T-helper 1 cell (primary cell): ENCODE measurements around the gene CARD9.
A peak's percentile ranks its signal among the peaks of the same experiment; 100 is the strongest.

Source experiments
- DNase-seq, 5 donors: peaks; one replicate each; pipeline ENCODE4 v3.0.0-alpha.2; 2012 to 2020

CARD9 gene

GRCh38 chr9:136345281-136346156, 27.9 kb downstream of the CARD9 start:
- no peak for DNase-seq

DNA sequence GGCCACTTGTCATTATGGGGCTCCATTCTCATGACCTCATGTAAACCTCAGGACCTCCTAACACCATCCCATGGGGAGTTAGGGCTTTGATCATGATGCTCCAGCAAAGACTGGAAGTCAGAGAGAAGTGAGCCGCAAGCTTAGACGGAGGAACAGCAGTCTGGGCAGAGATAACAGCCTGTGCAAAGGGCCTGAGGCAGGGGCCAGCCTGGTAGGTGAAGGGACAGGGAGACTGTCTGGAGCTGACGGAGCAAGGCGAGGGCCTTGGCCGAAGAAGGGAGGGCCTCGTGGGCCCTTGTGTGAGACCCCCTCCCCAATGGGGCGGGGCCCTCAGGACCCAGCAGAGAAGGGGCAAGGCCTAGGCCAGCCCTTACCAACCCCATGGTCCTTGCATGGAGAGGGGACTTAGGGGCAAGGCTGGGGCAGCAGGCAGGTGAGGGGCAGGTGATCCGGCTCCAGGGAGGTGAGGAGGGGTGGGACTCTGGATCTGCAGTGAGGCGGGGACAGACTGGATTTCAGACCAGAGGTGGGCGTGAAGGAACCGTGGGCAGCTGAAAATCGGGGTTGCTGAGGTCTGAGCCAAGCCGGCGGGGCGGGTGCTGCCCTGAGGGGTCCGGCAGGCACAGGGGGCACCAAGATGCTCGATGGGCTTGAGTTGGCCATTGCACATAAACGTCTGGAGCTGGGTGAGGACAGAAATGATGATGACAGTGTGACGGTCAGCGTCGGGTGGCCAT, 28.8 kb downstream of the CARD9 start:
- DNase-seq, result no peak

DNA sequence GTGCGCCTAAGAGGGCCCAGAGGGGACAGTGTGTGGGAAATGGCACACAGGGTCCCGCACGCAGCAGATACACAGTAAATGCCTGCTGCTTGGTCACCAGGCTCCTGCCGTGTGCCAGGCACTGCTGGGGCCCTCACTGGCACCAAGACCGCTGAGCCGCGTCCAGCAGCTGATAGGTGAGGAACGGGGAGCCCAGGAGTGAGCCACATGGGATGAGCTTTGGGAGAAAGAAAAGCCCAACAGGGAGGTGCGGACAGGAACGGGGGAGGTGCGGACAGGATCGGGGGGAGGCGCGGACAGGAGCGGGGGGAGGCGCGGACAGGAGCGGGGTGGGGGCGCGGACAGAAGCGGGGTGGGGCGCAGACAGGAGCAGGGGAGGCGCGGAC, 29.6 kb downstream of the CARD9 start:
- no peak for DNase-seq

- DNase-seq, result no peak
Measured at GRCh38 chr9:136343121-136343883, 30.2 kb downstream of the CARD9 start.

GRCh38 chr9:136342181-136343120, 31.0 kb downstream of the CARD9 start:
- DNase-seq, result peak in 4 of 5 donors; percentile 31 to 42 (median 34)

DNA sequence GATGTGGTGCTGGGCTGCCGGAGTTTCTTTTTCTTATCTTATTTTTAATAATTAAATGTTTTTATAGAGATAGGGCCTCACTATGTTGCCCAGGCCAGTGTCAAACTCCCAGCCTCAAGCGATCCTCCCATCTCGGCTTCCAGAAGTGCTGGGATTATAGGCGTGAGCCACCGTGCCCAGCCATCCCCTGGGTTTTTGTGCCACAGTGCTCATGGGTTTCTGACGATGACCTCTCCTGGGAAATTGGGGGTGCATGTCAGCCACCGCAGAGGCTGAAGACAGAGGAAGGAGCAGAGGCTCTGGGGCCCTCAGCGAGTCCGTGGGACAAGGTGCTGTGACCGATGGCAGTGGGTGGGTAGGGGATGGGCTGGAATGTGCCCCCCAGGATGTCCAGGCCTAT, 31.7 kb downstream of the CARD9 start:
- DNase-seq, result no peak

DNA sequence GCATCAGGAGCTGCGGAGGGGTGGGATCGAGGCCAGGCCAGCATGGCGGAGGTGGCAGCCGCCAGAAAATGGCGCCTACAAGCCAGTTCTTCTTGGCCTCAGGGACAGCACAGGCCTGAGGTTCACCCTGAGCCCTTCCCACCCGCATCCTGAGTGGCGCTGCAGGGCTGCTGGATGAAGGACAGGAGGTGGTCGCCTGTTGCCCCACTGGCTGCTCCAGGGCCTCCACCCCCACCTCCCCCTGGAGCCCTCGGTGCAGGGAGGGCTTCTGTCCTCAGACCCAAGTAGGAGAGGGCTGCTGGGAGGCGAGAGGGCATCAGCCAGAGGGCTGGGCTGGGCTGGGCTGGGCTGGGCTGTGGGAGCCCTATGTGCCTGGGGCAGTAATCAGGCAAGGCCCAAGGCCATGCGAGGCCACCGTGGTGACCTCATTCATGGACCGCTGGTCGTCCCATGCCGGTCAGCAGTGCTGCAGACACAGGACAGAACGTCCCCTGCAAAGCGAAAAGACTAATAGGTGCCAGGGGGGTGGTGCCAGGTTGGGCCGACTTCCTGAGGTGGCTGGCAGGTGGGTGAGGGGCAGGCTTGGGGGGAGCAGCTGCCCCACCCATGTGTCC, 32.3 kb downstream of the CARD9 start:
- no peak for DNase-seq

DNA sequence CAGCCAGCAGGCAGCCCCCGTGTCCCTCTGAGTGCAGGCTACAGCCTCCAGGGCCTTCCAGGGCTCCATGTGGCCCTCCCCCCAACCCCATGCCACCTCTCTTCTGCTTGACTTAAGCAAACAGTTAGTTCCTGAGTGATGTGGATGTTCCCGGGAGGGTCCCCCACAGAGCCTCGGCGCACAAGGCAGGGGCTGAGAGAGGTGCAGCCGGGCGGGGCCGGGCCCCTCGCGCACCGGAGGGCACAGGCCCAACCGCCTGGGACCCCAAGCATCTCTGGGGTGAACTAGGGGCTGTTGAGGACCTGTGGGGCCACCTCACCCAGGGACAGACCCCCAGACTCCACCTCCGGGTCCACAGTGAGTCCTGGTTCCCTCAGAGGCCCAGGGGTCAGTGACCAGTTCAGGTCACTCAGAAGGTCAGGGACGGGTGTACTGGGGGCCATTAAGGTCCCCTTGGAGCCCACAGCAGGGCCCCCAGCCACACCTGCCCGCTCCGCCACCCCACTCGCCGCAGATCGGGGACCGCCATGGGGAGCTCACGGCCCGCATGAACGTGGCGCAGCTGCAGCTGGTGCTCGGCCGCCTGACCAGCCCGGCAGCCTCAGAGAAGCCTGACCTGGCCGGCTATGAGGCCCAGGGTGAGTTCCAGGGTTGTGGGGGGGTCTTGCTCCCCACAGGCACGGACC, 33.0 kb downstream of the CARD9 start:
- DNase-seq, result no peak

DNA sequence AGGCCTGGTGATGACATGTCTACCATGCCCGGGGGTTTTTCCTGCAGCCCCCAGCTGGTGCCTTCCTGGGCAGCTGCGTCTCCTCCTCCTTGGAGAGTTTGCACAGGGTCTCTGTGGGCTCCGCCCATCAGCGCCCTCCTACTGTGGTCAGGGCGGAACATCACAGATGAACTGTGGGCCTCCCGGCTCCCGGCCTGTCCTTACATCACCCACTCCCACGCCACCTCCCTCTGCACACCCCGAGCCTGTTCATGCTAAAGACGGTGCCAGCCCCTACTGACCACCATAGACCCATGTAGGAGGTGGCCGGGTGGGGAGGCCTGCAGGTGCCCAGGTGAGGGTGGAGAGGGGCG, 33.5 kb downstream of the CARD9 start:
- DNase-seq, result no peak

DNA sequence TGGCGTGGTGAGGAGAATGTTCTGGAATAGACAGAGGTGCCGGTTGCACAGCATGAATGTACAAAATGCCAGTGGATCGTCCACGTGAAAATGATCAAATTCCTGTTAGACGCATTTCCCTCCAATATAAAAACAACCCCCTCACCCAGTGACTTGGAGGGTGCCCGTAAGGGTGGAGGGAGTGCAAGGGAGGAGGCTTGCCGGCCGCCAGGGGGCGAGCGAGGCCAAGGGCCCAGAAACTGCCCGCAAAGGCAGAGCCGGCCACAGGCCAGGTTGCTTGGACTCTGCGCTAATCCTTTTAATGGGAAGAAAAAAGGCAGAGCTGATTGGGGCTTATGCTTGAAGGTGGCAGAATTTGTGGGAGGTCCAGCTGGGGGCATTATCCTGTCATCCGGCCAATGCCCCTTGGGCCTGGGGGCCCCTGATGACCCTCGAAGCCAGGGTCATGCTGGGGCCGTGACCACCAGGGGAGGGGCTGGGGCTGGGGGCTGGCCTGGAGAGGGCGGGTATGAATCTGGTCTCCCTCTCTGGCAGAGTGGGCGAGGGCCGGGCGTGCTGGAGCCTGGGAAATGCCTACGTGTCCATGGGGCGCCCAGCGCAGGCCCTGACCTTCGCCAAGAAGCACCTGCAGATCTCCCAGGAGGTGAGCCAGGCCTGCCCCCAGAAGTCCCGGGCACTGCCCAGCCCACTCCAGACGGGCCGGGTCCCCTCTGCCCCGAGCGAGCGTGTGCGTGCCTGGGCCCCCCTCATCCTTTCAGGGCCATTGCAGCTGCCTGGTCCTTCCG, 34.1 kb downstream of the CARD9 start:
- peak in 1 of 5 donors; percentile 22 for DNase-seq

DNA sequence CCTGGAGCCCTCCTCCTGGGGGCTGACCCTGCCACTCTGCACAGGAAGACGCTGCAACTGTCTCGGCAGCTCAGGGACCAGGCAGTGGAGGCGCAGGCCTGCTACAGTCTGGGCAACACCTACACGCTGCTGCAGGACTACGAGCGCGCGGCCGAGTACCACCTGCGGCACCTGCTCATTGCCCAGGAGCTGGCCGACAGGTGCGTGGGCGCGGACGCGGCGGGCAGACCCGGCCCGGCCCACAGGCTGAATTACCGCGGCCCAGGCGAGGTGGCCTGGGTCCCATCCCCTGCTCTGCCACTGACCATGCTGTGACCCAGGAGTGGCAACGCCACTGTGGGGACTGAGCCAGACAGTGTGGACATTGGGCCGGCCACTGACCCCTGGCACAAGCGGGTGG, 35.0 kb downstream of the CARD9 start:
- DNase-seq, result no peak

- no peak for DNase-seq
Measured at GRCh38 chr9:136337416-136338395, 35.8 kb downstream of the CARD9 start.

- DNase-seq, result no peak
Measured at GRCh38 chr9:136336881-136337280, 36.6 kb downstream of the CARD9 start.

DNA sequence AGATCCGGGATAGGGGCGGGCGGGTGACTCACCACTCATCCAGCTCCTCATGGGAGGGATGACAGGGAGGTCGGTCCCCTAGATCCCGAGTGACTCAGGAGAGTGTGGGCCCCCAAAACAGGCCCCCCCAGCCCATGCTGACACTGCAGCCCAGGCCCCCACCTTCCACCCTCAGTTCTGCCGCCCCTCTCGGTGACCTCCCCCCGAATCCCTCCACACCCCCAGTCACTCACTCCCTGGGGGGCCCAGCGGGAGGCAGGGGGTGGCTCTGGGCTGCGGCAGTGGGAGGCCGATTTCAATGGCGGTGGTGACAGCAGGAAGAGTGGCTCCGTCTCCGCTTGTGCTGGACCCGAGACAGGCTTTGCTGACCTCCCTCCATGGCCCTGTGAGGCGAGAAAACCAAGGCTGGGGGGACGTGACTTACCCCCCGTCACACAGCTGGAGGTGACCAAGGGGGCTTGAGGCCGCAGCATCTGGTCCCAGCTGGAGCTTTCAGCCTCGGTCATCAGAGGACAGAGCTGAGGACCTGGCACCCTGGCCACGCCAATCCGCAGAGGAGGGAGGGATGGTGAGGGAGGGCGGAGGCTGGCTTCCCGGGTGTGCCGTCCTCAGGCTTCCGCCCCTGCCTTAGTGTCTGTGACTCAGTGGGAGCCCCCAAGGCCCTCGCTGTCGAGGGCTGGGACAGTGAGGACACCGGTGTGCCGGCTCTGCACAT, 37.2 kb downstream of the CARD9 start:
- no peak for DNase-seq

DNA sequence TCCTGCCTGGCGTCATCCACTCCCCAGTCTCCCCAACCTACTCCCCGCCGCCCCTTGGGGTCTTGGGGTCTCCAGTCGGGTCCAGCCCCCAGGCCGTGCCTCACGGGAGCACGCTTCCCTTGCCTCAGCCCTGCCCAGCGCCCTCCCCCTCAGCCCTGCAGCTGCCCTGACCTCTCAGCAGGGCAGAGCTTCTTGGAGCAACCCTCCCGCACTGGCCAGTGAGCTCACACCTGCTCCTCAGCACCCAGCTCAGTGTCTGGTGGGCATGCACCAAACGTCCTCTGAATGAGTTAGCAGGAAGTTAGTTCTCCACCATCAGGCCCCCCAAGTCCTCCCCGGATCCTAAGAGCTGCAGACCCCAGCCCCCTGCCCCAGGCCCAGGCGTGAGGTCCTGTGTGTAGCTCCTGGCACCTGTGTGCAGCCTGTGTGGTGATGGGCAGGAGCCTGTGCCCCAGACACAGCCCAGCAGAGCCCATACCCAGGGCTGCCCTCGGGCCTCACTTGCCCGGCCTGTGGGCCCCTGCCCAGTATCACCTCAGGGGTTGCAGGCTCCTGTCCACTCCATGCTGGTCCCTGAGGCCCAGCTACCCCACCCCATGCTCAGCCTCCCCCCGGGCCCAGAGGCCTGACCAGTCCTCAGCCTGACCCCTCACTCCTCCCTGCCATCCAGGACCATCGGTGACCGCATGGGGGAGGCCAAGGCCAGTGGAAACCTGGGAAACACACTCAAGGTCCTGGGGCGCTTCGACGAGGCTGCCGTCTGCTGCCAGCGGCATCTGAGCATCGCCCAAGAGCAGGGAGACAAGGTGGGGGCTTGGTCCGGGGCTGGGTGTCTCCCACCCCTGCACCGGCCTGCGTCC, 37.9 kb downstream of the CARD9 start:
- DNase-seq, result no peak

DNA sequence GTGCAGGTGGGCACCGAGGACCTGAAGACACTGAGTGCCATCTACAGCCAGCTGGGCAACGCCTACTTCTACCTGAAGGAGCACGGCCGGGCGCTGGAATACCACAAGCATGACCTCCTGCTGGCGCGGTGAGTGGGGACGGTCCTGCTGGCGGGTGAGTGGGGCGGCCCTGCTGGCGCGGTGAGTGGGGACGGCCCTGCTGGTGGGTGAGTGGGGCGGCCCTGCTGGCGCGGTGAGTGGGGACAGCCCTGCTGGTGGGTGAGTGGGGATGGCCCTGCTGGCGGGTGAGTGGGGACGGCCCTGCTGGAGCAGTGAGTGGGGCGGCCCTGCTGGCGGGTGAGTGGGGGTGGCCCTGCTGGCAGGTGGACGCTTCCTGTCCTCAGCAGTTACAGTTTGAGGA, 38.9 kb downstream of the CARD9 start:
- no peak for DNase-seq

DNA sequence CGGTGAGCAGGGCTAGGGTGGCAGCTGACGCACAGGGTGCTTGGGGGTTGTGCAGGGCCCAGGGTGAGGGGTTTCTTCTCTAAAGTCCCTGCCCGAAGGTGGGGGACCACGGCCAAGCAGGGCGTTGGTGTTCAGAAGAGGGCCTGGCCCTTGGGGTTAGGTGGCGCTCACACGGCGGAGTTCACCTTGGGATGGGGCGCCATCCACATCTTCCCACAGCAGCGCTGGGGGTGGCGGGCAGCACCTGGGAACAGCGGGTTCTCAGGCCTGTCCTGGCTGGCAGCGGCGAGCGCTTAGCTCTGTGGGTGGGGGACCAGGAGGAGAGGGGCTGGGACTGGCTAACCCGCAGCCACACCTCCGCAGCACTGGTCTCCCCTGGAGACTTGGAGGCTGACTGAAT, 40.0 kb downstream of the CARD9 start:
- DNase-seq, result no peak
